Fibroblast of lung (primary cell): ENCODE data around the gene PLCB2. TPM values are rescaled to one million over a fixed set of nuclear protein-coding genes. Genes with fewer than 3 reads are reported as not detected.

Source experiments
- DNase-seq, 2 donors: peaks; one replicate each; pipeline versions ENCODE4 v3.0.0 to v3.0.0-alpha.2; 2010; ENCODE audit warnings: low read depth in 2 of 2
- H2AFZ ChIP-seq: 2 replicates; pipeline ENCODE4 v1.5.1; 2012; ENCODE audit warnings: low read length, control low read depth, inconsistent platforms
- H3K27ac ChIP-seq: 2 replicates; pipeline ENCODE4 v1.5.1; 2011; ENCODE audit warnings: low read length, control low read depth; ENCODE audit not compliant: insufficient read depth
- H3K27me3 ChIP-seq: 2 replicates; pipeline ENCODE4 v1.5.1; 2011; ENCODE audit warnings: mild to moderate bottlenecking, low read length; ENCODE audit not compliant: control insufficient read depth, insufficient read depth
- H3K36me3 ChIP-seq: 2 replicates; pipeline ENCODE4 v1.5.1; 2011; ENCODE audit warnings: low read length; ENCODE audit not compliant: control insufficient read depth, insufficient read depth
- H3K4me1 ChIP-seq: 2 replicates; pipeline ENCODE4 v1.5.1; 2011; ENCODE audit warnings: low read length; ENCODE audit not compliant: control insufficient read depth, insufficient read depth; ENCODE audit errors: extremely low read depth
- H3K4me2 ChIP-seq: 2 replicates; pipeline ENCODE4 v1.5.1; 2011; ENCODE audit warnings: low read length, control low read depth; ENCODE audit not compliant: insufficient read depth; ENCODE audit errors: extremely low read depth
- H3K4me3 ChIP-seq, 4 experiments: fragments of 200-600 bp in 1 of 4; sonication (generic) in 1 of 4; replicated peaks in 1 of 4; 2 replicates each; pipeline ENCODE4 v1.5.1; 2011 to 2016; ENCODE audit warnings: low read length in 4 of 4, low read depth in 3 of 4, mild to moderate bottlenecking in 3 of 4, control low read depth in 2 of 4, inconsistent platforms in 1 of 4, mixed read lengths in 1 of 4; ENCODE audit not compliant: insufficient read depth in 1 of 4; ENCODE audit errors: control extremely low read depth in 1 of 4
- H3K79me2 ChIP-seq: 2 replicates; pipeline ENCODE4 v1.5.1; 2012; ENCODE audit warnings: mild to moderate bottlenecking, low read length, inconsistent platforms; ENCODE audit not compliant: control insufficient read depth, insufficient read depth
- H3K9ac ChIP-seq: 2 replicates; pipeline ENCODE4 v1.5.1; 2011; ENCODE audit warnings: mild to moderate bottlenecking, low read length, control low read depth; ENCODE audit not compliant: insufficient read depth
- H3K9me3 ChIP-seq: 2 replicates; pipeline ENCODE4 v1.5.1; 2012; ENCODE audit warnings: low read depth, low read length; ENCODE audit not compliant: control insufficient read depth, insufficient read depth
- H4K20me1 ChIP-seq: 2 replicates; pipeline ENCODE4 v1.5.1; 2011; ENCODE audit warnings: low read length; ENCODE audit not compliant: control insufficient read depth, insufficient read depth; ENCODE audit errors: extremely low read depth
- EZH2 ChIP-seq: IDR thresholded peaks from 2 replicates; pipeline ENCODE4 v1.5.1; 2012; ENCODE audit warnings: low read length, control low read depth, mild to moderate bottlenecking; ENCODE audit errors: missing control alignments
- polyA plus RNA-seq, 2 donors: library from polyadenylated mRNA; depleted of rRNA in 1 of 2; stranded (reverse) in 1 of 2; unstranded in 1 of 2; fragments of >200 nt; gene quantifications; 2 replicates each; pipeline ENCODE4 v1.2.1, GENCODE V29; 2011 to 2012; ENCODE audit warnings: missing spikeins in 1 of 2
- total RNA-seq: library from RNA; depleted of rRNA; stranded (reverse); fragments of >200 nt; gene quantifications from 2 replicates; pipeline ENCODE4 v1.2.1, GENCODE V29; 2014
- TF ChIP-seq, protein P1 (sequence below), 2 donors: IDR thresholded peaks in 1 of 2; conservative IDR thresholded peaks in 1 of 2; 1 replicate in 1 of 2; 2 replicates in 1 of 2; pipeline ENCODE4 v1.5.1; 2011 to 2012; ENCODE audit warnings: low read length in 2 of 2, control low read depth in 1 of 2, inconsistent platforms in 1 of 2, low read depth in 1 of 2, mild to moderate bottlenecking in 1 of 2

PLCB2 gene
- total and polyA plus RNA-seq, 2 donors (not counting 1 experiment from before 2014, with no cell fraction given) = under 0.01 to 0.40 TPM

- H3K36me3 ChIP-seq = peaks cover 10% of the 10 kb centered on the region
- H3K79me2 ChIP-seq = peaks cover 18% of the 10 kb centered on the region
- no peaks in the 10 kb centered on the region for H3K9me3 ChIP-seq
- peak within 1 kb of the TSS; percentile 79 for H3K4me2 ChIP-seq
- no peak for TF ChIP-seq EZH2
- TF ChIP-seq, protein P1, sequence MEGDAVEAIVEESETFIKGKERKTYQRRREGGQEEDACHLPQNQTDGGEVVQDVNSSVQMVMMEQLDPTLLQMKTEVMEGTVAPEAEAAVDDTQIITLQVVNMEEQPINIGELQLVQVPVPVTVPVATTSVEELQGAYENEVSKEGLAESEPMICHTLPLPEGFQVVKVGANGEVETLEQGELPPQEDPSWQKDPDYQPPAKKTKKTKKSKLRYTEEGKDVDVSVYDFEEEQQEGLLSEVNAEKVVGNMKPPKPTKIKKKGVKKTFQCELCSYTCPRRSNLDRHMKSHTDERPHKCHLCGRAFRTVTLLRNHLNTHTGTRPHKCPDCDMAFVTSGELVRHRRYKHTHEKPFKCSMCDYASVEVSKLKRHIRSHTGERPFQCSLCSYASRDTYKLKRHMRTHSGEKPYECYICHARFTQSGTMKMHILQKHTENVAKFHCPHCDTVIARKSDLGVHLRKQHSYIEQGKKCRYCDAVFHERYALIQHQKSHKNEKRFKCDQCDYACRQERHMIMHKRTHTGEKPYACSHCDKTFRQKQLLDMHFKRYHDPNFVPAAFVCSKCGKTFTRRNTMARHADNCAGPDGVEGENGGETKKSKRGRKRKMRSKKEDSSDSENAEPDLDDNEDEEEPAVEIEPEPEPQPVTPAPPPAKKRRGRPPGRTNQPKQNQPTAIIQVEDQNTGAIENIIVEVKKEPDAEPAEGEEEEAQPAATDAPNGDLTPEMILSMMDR (conservative IDR thresholded peaks at IDR 0.05 in 1 of 2, IDR thresholded peaks at IDR 0.05 in 1 of 2; ENCODE audit: low read depth in 1 of 2, low read length in 2 of 2) = no peak
- H3K9ac ChIP-seq = peak within 1 kb of the TSS; percentile 91
- H2AFZ ChIP-seq = no peak within 1 kb of the TSS
- H3K4me3 ChIP-seq = peak within 1 kb of the TSS; percentile 54 to 77 (median 58)
- peak; percentile 81 to 91 for DNase-seq
- H3K27ac ChIP-seq = peak within 1 kb of the TSS; percentile 95
- H3K4me1 ChIP-seq = peaks cover 43% of the 10 kb centered on the region
- no peaks in the 10 kb centered on the region for H4K20me1 ChIP-seq
- H3K27me3 ChIP-seq = no peaks in the 10 kb centered on the region
Measured at GRCh38 chr15:40340740-40341400, 33.1 kb upstream of the PLCB2 start, which contains the start of gene CCDC9B. Gene CCDC9B (minus strand): TSS chr15:40340939. CDS start chr15:40340819, 120 bp downstream.

GRCh38 chr15:40340038-40340739, 32.5 kb upstream of the PLCB2 start:
- DNase-seq = peak; percentile 76 to 81
- Histone ChIP-seq H3K9ac (peak overlapping the region; percentile 91), H3K36me3 (peaks cover 17% of the 10 kb centered on the region), H3K4me2 (peak overlapping the region; percentile 79), H3K27me3 (no peaks in the 10 kb centered on the region), H2AFZ (no peak overlapping the region), H3K27ac (peak overlapping the region; percentile 95), H3K4me3 (peak overlapping the region; percentile 54 to 77 (median 58)), H3K9me3 (no peaks in the 10 kb centered on the region), H3K4me1 (peaks cover 43% of the 10 kb centered on the region), H3K79me2 (peaks cover 18% of the 10 kb centered on the region), H4K20me1 (no peaks in the 10 kb centered on the region)
- TF ChIP-seq, protein P1 (conservative IDR thresholded peaks at IDR 0.05 in 1 of 2, IDR thresholded peaks at IDR 0.05 in 1 of 2; ENCODE audit: low read depth in 1 of 2, low read length in 2 of 2) = no peak
- no peak for TF ChIP-seq EZH2

DNA sequence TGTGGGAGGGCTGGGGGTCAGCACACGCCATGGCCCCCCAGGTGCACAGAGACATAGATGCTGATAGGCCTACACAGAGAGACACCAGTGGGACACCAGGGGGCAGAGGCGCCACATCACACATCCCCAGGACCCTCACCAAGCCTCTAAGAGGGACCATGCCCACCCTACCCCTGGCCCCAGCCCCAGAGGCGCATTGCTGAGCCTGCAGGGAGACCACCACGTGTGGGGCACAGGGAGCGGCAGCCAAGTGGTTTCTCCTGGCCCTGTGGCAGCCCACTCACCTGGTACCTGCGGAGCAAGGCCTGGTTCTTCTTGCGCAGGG, 31.8 kb upstream of the PLCB2 start:
- H3K4me2 ChIP-seq = peak overlapping the region; percentile 79
- peaks cover 22% of the 10 kb centered on the region for H3K36me3 ChIP-seq
- H2AFZ ChIP-seq = no peak overlapping the region
- no peak for DNase-seq
- peaks cover 43% of the 10 kb centered on the region for H3K4me1 ChIP-seq
- no peaks in the 10 kb centered on the region for H3K9me3 ChIP-seq
- no peaks in the 10 kb centered on the region for H4K20me1 ChIP-seq
- H3K79me2 ChIP-seq = peaks cover 18% of the 10 kb centered on the region
- no peaks in the 10 kb centered on the region for H3K27me3 ChIP-seq
- TF ChIP-seq, protein P1 (conservative IDR thresholded peaks at IDR 0.05 in 1 of 2, IDR thresholded peaks at IDR 0.05 in 1 of 2; ENCODE audit: low read depth in 1 of 2, low read length in 2 of 2) = peak in 1 of 2 donors; percentile 16
- TF ChIP-seq EZH2 = no peak
- H3K9ac ChIP-seq = peak overlapping the region; percentile 91
- H3K4me3 ChIP-seq = peak overlapping the region; percentile 54 to 77 (median 58)
- peak overlapping the region; percentile 95 for H3K27ac ChIP-seq
